HG03439 (cell line): ENCODE data around the gene FAM120A.
A peak's percentile ranks its signal among the peaks of the same experiment; 100 is the strongest.

Experiments used
- ATAC-seq: cut with Tn5 transposase; IDR thresholded peaks from one replicate; pipeline ENCODE4 v1.9.1; 2021; ENCODE audit warnings: mild to moderate bottlenecking, moderate library complexity; ENCODE audit not compliant: unreplicated experiment

The FAM120A gene

DNA sequence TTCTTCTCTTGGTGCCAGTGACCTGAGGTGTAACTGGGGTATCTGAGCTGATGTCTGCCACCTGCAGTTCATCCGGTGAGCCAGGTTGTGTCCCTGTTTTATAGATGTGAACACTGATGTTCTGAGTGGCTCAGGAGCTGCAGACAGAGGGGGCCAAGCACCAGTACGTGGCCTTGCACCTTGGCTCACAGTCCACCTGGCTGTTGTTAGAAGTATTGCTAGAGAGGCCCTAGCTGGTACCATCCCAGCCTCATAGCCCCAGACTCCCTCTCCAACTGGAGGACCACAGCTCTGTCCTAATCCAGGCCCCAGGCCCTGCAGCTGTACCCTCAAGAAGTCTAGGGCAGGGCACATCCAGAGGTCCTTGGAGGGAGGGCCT is 141.1 kb downstream of the FAM120A start:
- no peak for ATAC-seq

DNA sequence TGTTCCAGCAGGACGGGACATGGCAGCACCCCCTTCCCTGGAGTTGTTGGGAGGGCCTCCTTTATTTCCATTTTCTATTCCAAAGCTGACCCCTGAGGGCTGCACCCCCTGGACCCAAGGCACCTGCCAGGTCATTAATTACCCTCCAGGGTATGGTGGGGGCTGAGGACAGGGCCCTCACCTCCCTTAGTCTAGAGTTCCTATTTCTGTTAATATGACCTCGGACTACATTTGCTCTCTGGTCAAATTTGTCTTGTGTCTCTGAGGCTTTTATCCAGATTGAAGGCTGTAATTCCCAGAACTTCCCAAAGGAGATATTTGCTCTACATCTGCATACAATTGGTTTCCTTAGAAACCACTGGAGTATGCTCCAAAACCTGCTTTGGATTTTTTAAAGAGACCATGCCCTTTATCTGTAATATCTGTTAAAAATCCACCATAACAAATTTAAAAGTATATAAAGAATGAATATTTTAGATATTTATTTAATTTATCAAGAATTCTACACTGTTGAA is 141.7 kb downstream of the FAM120A start:
- no peak for ATAC-seq

DNA sequence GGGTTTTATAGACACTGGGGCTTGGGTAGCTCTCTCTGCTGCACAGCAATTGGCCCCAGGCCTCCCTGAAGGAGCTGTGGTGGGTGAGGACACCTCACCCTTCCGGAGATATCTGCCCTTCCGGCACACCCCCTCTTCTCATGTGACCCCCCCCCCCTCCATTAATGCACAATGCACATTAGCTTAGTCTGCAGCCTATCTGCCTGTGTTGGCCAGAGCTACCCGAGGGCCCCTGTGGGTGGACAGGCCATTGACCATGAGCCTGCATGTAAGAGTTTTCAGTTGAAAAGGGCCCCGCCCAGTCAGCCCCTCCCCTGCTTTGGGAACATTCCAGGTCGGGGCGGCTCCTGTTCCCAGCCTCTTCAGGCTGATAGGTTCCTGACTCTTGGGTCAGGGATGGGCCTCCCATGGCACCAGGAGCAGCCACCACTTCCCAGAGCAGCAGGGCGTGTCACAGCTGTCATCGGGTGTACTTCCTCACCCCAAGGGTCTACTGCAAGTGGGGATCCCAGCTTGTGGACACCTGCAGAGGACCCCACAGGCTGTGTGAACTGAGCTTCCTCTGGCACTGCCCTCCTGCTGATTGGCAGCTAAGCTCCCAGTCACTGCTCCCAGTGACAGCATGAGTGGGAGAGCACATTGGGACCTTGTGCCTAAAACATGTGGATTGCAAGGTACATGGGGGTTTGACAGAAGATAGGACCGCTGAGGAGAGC is 142.7 kb downstream of the FAM120A start:
- no peak for ATAC-seq

DNA sequence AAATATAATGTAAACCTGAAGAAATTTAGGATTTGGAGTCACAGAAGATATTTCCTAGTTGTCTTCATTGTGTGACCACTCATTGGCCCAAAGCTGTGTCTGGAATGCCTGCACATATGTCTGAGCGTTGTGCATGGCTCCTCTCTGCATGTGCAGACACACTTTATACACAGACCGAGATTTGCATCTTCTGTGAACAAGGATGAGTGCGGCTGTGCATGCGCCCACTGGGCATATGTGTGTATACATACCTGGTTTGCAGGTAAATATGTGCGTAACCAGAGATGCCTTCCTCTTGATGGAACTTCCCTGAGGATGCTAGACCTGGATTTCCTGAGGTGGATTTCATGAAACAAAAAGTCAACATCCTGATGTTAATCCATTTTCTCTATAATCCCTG is 144.0 kb downstream of the FAM120A start:
- ATAC-seq = no peak

DNA sequence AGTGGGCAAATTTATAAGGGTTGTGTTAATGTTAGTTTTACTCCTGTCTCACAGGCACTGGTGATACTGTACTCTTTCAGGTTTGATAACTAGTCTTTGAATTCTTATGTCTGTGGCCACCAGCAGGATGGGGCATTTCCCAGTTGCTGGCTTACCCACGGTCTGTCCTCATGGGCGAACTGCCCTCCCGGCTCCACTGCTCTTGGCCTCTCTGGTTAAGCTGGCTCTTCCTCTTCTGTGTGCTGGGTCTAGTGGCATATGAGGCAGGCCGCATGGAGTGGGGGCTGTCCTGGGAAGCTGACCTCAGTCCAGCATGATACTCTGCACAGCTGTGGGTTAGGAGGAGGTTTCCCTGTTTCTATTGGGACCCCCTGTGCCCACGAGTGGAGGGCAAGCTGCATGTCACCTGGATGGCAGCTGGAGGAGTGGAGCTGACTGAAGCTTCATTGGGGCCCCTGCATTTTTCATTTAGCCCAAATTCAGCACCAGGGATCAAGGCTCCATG is 144.4 kb downstream of the FAM120A start:
- ATAC-seq = no peak

DNA sequence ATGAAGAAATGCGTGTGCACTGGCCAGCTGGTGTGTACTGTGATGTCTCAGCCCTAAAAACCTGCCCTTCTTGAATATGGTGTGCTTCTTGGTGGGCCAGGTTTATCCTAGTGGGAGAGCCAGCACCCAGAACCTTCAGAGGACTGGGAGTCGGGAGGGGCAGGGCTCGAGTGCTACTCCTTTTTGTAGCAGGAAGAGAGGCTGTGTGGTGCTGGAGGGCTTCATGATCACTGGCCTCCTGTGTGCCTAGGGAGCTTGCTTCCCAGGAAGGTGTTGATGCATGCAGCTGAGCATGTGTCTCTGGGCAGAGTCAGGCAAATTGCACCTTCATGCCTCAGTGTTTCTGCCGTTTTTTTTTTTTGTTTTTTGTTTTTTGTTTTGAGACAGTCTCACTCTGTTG is 144.9 kb downstream of the FAM120A start:
- ATAC-seq = no peak

DNA sequence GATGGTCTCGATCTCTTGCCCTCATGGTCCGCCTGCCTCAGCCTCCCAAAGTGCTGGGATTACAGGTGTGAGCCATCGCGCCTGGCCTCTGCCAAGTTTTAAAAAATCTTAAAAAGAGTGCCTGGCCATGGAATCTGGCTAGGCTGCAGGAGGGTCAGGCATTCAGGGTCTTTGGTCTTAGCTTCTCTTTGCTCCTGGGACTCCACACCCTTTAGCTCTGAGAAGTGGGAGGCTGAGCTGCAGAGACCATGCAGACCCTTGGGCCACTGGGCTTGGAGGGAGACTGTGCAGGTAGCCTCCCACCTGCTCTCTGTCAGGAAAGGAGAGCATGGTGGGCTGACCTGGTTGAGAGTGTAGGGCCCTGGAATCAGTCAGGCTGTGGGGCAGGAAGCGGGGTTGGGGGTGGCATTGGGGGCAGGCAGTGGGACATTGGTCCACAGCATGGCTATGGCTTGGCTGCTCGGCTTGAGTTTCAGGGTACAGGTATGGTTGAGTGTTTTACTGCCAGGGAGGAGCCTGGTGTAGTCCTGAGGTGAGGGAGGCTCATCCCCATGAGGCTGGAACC is 145.7 kb downstream of the FAM120A start:
- no peak for ATAC-seq

DNA sequence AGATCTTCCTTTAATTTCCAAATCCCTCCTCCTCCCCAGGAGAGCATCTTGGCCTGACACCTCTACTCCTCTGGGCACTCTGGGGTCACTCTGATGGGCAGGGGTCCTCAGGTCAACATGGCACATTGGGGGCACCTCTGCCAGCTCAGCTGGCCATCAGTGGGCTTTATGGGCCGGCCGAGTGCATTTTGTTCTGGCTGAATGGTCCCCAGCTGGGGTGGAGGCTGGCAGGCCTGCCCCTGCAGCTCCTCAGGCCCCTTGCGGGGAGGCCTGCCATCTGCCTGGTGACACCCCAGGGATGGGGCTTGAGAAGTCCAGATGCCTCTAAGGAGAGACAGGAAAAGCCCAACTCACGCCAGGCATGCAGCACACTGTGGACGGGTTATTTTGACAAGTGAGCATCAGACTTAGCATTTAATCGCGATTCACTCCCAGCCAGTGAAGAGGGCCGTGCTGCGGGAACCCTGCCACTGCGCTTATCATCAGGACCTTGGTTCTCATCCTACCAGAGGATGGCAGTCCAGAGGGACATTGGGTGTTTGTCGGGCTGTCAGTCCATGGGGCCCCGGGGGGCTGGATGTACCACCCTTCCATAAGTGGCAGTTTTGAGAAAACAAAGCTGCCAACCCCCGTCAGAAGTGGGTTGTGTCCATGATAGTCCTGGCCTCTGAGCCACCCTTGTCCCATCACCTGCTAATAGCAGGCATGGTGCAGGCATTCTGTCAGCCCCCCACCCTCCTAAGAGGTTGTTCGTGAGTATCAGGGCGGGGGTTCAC is 146.6 kb downstream of the FAM120A start:
- no peak for ATAC-seq

DNA sequence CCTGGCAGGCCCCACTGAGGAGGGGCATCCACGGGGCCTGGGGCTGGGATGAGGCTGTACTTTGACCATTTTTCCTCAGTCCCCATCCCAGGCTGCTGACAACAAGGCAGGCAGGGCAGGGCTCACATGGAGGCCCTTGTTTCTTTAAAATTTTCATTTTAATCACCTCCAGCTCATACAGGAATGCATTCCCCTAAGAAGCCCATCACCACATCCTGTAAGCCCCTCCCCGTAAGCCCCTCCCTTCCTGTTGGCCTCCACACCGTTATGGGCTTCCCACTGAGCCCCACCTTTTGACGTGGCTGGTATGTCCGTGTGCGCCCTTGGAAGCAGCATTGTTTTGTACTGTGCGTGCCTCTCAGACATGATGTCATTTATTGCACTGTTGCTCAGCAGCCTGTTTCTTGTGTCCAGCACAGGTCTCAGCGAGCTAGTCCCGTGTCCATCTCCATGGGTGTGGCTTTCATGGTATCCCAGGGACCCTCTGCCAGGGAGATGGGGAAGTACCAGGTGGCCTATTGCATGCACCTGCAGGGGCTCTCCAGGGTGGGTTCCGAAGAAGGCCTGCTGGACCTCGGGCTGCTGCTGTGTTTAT is 147.3 kb downstream of the FAM120A start:
- no peak for ATAC-seq

DNA sequence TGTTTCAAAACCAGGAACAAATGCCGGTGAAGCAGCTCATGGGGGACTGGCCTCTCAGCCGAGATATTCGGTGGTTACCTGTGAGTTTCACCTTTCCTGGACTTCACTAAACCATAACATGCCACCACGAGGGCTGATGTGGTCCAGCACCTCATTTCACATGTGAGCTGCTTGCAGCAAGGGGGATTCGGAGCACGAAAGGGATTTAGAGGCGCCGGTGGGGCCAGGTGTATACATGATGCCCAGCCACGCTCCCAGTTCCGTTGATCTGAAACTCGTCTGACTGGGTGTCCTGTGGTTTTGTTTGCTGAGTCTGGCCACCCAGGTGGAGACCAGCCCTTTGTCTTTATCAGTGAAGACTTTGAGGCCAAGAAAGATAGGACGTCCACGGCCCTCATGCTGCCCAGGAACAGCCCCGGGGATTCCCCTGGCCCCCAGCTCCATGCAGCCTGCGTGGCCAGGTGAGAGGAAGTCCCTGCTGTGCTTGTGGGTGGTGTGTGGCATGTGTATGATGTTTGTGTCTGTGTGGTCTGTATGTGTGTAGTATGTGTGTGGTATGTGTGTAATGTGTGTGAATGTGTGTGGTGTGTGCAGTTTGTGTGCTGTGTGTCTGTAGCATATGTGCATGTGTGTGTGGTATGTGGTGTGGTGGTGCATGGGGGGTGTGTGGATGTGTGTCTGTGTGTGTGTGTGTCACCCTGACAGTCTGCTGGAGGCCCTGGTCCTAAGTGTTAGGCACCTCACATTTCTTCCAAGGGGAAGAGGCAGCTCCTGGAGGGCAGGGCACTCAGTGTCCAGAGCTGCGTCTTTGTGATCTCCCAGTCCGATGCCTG is 148.3 kb downstream of the FAM120A start:
- no peak for ATAC-seq

DNA sequence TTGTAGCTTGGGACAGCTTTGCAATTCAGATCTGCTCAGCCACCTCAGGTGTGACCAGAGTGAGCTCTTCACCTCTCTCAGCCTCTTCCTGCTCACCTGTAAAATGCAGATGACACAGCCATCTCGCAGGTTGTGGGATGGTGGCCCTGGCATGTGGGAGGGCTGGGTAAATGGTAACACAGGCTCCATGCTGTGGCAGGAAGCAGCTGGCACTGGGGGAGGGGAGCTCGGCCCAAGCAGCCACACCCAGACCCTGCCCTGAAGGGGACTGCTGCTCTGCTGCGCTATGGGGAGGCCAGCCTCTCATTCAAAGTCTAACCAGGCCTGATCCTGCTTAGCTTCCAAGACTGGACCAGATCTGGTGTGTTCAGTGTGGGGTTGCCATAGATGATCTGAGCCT is 149.0 kb downstream of the FAM120A start:
- no peak for ATAC-seq

DNA sequence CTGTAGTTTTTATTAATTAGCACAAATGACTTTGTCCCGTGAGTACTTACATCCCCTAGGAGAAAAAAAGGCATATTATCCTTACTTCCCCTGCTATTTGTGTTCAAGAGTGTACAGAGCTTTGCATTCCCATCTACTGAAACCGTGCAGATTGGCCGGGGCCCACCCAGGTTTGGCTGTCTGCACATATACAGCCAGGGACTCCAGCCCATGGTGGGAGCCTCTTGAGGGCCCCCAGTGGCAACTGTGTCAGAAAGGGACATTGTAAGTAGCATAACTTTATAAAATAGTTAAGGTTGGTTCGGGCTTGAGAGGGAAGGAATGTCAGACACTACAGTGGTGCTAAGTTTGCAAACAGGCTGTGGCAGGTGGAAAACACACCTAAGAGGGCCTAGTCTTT is 149.6 kb downstream of the FAM120A start:
- no peak for ATAC-seq

DNA sequence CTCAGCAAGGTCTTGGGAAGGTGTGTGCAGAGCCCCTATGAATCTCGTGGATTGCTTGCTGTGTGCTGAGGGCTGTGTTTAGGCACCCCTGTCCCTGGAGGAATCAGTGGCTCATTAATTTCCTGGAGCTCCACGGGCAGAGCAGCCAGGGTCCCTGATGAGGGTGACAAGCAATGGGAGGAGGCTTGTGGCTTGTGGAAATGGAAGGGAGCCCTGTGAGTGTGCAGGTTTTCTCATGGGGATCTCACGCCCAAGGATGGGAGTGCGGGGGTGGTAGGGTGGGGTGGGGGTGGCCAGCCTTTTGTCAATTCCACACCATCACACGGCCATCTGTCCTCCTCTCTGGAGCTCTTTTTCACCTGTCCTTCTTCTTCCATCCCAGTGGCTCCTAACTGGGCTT is 150.2 kb downstream of the FAM120A start:
- ATAC-seq = no peak

DNA sequence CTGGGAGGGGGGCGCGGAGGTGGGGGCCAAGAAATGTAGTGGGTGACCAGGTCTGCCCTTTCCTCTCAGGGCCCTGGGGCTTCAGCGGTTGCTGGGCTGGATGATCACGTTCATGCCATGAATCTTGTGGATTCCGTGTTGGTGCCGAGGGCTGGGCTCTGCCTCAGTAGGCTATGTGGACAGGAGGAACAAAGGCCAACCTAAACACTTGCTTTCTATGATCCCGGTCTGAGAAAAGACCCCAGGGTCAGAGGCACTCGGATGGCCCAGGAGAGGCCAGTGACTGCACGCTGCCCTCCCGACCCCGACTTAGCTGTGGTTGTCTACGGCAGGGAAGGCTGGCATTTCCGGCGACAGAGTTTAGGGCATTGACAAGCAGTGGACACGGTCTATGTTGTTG is 151.5 kb downstream of the FAM120A start:
- no peak for ATAC-seq

DNA sequence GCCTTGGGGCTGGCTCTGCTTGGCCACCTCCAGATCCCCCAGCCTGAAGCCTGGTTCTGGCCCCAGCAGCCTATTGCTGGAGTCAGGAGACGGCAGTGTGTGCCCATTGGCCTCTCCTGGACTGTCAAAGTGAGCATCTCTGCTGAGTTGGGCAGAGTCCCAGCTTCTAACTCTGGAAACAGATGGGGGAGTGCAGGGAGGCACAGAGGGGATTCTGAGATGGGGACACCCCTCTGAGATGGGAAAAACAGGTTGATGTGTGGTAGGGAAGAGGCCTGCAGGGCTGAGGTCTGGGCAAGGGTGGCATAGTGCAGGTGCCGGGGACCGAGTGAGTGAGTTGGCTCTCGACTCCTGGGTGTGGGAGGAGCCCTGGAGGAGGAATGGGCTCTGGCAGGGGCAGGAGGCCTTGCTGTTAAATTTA is 152.4 kb downstream of the FAM120A start:
- no peak for ATAC-seq

DNA sequence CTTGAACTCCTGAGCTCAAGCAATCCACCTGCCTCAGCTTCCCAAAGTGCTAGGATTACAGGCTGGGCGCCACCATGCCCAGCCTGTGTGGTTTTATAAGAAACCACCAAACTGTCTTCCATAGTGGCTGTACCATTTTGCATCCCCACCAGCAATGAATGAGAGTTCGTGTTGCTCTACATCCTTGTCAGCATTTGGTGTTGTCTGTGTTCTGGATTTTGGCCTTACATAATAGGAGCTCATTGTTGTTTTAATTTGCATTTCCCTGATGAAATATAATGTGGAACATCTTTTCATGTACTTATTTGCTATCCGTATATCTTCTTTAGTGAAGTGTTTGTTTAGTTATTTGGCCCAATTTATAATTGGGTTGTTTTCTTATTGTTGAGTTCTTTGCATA is 154.7 kb downstream of the FAM120A start:
- no peak for ATAC-seq

DNA sequence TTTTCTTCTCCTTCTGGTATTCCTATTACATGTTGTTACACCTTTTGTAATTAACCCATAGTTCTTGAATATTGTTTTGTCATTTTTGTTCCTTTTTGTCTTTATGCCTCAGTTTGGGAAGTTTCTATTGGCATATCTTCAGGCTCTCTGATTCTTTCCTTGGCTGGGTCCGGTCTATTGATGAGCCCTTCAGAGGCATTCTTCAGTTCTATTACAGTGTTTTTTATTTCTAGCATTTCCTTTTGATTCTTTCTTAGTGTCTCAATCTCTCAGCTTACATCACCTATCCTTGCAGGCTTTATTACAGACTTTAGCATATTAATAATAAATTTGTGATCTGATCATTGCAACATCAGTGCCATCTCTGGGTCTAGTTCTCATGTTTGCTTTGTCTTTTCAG is 158.7 kb downstream of the FAM120A start:
- ATAC-seq = no peak

DNA sequence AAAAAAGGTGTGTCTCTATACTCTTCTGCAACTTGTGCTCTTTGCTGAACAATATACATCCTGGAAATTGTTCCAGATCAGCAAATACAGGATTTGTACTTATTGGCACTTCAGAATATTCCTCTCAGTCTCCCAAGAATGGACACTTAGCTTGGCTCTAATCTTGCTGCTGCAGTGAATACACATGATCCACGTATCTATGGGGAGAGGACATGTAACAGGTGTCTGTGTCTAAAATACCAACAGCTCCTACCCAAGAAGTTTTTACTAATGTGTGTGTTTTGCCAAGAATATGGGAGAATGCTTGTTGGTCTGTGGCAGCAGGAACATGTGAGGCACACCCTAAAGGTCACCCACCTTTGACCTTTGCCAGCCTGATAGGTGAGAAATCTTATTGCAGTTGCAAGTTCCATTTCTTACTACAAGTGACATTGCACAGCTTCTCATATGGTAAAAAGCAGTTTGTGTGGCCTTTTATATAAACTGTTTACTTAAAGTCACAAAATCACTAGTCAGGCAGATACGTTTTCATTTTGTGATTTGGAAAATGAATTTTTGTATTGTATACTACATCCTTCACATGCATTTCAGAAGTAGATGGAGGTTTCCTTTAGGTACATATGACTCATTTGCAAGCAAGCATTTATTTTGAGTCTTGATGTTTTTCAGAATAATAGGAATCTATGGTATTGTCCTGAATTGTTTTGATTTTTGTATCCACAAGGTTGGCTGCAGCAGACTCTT is 160.7 kb downstream of the FAM120A start:
- ATAC-seq = no peak

DNA sequence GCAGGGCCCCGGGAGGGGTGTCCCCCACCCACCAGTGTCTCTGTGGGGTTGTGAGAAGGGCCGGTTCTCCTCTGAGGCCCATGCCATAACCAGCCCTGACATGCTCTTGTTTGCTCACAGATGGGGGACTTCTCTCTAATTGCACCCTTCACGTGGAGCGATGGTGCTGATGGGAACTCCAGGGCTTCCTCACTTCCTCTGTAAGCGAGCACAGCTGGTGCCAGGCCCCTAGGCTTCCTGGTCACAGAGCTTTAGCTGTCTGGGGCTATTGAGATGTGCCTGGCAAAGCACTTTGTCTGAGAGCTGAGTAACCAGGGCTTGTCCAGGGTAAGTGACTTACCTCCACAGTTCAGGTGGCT is 161.3 kb downstream of the FAM120A start:
- ATAC-seq = peak; percentile 58

DNA sequence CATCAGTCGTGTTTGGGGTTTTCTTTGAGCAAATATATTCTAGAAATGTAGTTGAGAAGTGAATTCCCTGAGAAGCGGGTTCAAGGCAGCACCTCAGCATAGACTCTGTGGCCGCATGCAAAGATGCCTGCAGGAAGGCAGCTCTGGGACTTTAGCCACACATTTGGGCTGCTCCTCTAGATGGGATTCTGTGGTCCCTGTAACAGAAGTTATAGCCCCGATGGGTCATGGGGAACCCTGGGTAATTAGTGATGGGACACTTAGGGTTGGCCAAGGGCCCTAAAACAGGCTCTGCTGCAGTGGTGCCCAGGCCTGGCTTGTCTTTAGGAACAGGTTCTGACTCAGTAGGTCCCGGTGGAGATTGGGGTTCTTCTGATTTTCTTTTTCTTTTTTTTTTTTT is 161.7 kb downstream of the FAM120A start:
- ATAC-seq = no peak
